ENCODE data around the gene MIEN1.

- TF ChIP-seq SUZ12 (IDR thresholded peaks at IDR 0.05; ENCODE audit: extremely low read depth, insufficient read depth, insufficient read length) = no peak
- no peak for TF ChIP-seq YY1 (IDR thresholded peaks at IDR 0.05; ENCODE audit: insufficient read depth, insufficient read length)
Observed at GRCh38 chr17:39722965-39723848, 7.1 kb downstream of the MIEN1 start.
